Spleen (tissue), 7 donors: ENCODE results near the gene DICER1.

Experiments used
- CTCF ChIP-seq, 11 experiments: fragments of 200-600 bp in 7 of 11; fragments of 450-650 bp in 4 of 11; sonication (generic) in 4 of 11; IDR thresholded peaks in 8 of 11; conservative IDR thresholded peaks in 3 of 11; 1 replicate in 7 of 11; 2 replicates in 4 of 11; pipeline versions ENCODE4 v1.4.0 to v1.8.0; 2016 to 2021; ENCODE audit warnings: antibody characterized with exemption in 11 of 11, inconsistent platforms in 4 of 11, mild to moderate bottlenecking in 1 of 11
- POLR2A ChIP-seq, 3 donors: fragments of 450-650 bp; IDR thresholded peaks; one replicate each; pipeline ENCODE4 v1.5.1; 2017; ENCODE audit warnings: antibody characterized with exemption in 3 of 3, mild to moderate bottlenecking in 1 of 3
- POLR2AphosphoS5 ChIP-seq, 3 donors: sonication (generic); formaldehyde crosslinking; IDR thresholded peaks; one replicate each; pipeline ENCODE4 v1.5.1; 2017; ENCODE audit warnings: antibody characterized with exemption in 3 of 3
- donor health status: DM: no; HTN: no; CAD: no; lungs with moderate emphysema.
- donor health status: DM: no; HTN: no; CAD: no.
- donor health status: DM: no; HTN: no; CAD: no.

DNA sequence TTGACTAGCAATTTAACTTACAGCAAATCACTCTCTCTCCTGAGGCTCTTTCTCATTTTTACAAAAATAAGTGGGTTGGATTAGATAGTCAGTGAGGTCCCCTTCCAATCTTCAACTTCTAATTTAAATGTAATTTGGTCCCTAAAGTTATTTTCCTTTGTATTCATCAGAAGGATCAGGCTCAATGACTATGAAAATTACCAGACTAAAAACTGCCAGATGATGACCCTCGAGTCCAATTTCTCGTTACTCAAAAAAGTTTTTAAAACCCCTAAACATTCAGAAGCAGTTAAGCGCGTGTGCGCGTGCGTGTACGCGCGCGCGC is 34.7 kb downstream of the DICER1 start:
- TF ChIP-seq CTCF (IDR thresholded peaks at IDR 0.05 in 8 of 11, conservative IDR thresholded peaks at IDR 0.05 in 3 of 11) (no peak), POLR2A (IDR thresholded peaks at IDR 0.05) (no peak), POLR2AphosphoS5 (IDR thresholded peaks at IDR 0.05) (no peak)
